Activated CD8-positive, alpha-beta T cell treated with anti-CD3 and anti-CD28 coated beads, Interleukin-2, amount 10 ng/mL, durations not matched to agents 7 days and 5 days (primary cell): ENCODE results near the gene P3R3URF. TPM values are rescaled to one million over a fixed set of nuclear protein-coding genes. Genes with fewer than 3 reads are reported as not detected.

Experiments used
- ATAC-seq: fragments of 150-1000 bp; cut with Tn5 transposase; one replicate; pipeline ENCODE4 v1.10.0; 2021; ENCODE audit warnings: moderate library complexity
- CTCF ChIA-PET: fragments of 350-600 bp; sonication (Branson Sonifier 250); formaldehyde crosslinking; loops from one replicate; lab custom pipeline; 2021; ENCODE audit warnings: antibody characterized with exemption; lab: Charles Lee
- POLR2A ChIA-PET: fragments of 350-600 bp; sonication (Branson Sonifier 250); formaldehyde crosslinking; loops from one replicate; lab custom pipeline; 2021; ENCODE audit warnings: antibody characterized with exemption; lab: Charles Lee
- DNase-seq: peaks from one replicate; pipeline ENCODE4 v3.0.0-alpha.2; 2020
- H3K27ac Mint-ChIP-seq: one replicate; pipeline ENCODE4 v1.8.0; 2021; ENCODE audit warnings: mild to moderate bottlenecking, mixed read lengths
- H3K27me3 Mint-ChIP-seq: one replicate; pipeline ENCODE4 v1.8.0; 2021; ENCODE audit warnings: low read depth, mixed read lengths
- H3K36me3 Mint-ChIP-seq: one replicate; pipeline ENCODE4 v1.8.0; 2021; ENCODE audit warnings: low read depth, mixed read lengths
- H3K4me1 Mint-ChIP-seq: one replicate; pipeline ENCODE4 v1.8.0; 2021; ENCODE audit warnings: low read depth, mixed read lengths
- H3K4me3 Mint-ChIP-seq: one replicate; pipeline ENCODE4 v1.8.0; 2021; ENCODE audit warnings: mild to moderate bottlenecking, mixed read lengths
- H3K9me3 Mint-ChIP-seq: one replicate; pipeline ENCODE4 v1.8.0; 2022; ENCODE audit warnings: mixed read lengths; ENCODE audit not compliant: insufficient read depth
- total RNA-seq, 2 experiments: library from RNA; stranded (reverse); gene quantifications; one replicate each; pipeline ENCODE4 v1.2.3, GENCODE V29; 2021

P3R3URF gene
- total RNA-seq, 2 experiments from 2014 or later: not detected

DNA sequence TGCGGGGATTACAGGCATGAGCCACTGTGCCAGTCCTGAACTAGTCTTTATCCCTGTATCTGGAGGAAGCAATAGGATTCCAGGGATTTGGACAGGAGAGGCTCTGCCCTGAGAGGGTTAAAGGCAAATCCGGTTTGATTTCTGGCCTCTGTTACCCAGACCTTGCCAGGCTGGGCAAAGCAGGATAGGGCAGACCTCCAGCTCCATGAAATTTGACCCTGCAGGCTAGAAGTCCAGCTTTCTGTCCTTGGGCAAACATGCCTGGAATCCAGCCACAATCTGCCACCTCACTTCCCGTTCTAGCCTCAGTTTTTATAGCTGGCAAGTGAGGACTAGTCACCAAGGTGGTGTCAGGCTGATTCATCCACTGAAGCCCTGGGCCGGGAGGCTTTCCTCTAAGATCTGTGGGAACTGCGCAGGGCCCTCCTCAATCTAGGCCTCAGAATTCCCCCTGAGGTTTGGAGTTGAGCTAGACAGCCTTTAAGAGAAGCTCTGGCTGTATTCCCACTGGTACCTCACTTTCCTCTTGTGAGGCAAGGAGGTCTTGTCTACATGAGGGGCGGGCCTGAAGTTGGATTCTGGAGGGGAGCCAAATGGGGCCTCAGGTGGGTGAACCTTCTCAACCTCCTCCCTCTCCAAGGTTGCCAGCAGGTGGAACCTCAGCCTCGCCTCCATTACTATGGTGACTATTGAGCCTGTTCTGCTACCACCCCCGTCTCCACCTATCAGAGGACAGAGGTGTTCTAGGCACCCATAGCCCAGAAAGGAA is 7.0 kb upstream of the P3R3URF start:
- Mint-ChIP-seq H3K4me3 (no peak overlapping the region), H3K9me3 (no peaks in the 10 kb centered on the region), H3K27ac (no peak overlapping the region), H3K4me1 (peaks cover 17% of the 10 kb centered on the region), H3K36me3 (no peaks in the 10 kb centered on the region), H3K27me3 (peaks cover 2% of the 10 kb centered on the region)
- ATAC-seq (no peak), DNase-seq (no peak)
- ChIA-PET CTCF (interaction anchor here (1.2 to 6.5 kb wide), 5 partner anchors 38 to 147 kb away, joined by 3 to 80 read pairs (median 9); no protein-coding TSS in a partner anchor), POLR2A (no interaction called here)

DNA sequence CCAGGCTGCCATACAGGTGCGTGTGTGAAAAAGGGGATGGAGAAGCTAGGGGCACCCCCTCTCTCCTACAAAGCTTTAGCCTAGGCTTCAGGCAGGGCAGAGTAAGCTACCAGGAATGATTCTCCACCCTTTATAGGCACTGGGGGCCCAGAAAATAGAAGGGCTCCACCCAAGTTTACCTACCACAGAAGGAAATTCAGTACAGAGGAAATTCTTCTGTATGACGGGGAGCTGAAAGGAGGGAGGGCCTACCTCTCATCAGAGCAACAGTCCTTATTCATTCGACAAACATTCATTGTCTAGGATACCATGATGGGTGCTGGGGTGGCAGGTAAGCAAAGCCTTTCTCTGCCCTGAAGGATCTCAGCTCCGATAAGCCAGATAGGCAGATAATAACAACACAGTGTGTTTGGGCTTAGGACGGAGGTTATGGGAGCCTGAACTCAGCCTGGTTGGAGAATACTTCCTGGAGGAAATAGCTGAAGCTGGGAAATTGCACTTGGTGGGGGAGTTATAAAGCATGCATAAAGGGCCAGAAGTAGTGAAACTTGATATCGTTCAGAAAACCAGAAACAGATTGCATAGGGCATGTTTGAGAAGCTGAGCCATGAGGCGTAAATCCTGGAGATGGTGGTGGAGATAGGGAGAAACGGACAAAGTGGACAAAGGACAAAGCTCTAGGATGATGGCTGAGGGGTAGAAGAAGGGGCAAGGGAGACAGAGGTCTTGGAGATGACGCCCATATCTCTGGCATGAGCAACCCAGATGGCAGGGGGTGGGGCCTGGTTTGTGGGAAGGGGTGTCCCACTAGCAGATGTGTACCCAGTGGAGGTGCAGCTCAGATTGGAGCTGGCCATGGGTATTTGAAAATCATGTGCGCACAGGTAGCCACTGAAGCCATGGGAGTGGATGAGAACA is 5.3 kb upstream of the P3R3URF start:
- ATAC-seq (no peak), DNase-seq (no peak)
- Mint-ChIP-seq H3K27ac (no peak overlapping the region), H3K4me1 (peaks cover 17% of the 10 kb centered on the region), H3K27me3 (peaks cover 2% of the 10 kb centered on the region), H3K4me3 (no peak overlapping the region), H3K9me3 (no peaks in the 10 kb centered on the region), H3K36me3 (no peaks in the 10 kb centered on the region)
- ChIA-PET CTCF (interaction anchor here (0.6 to 6.5 kb wide), 8 partner anchors 14 to 155 kb away, joined by 3 to 80 read pairs (median 4); no protein-coding TSS in a partner anchor), POLR2A (interaction anchor here (0.9 kb wide), 1 partner anchor 10 kb away, joined by 3 read pairs; no protein-coding TSS in a partner anchor)

DNA sequence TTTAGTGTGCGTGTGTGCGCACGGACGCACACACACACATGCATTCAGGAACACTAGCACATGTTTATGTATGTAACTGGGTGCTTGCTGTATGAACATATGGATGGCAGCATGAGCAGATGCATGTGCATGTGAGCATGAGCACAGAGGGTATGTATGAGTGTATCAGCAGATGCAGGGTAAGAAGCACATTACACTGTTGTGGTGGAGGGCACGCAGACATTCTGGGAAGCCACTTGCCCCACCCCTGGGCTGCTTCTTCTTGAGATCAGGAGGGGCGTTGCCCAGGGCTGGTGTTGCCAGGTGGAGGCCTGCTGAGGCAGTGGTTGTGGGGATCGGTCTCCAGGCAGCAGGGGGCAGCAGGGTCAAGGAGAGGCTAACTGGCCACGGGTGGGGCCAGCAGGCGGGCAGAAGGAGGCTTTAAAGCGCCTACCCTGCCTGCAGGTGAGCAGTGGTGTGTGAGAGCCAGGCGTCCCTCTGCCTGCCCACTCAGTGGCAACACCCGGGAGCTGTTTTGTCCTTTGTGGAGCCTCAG is 3.9 kb upstream of the P3R3URF start:
- DNase-seq (no peak), ATAC-seq (no peak)
- H3K36me3 Mint-ChIP-seq: no peaks in the 10 kb centered on the region
- ChIA-PET POLR2A (no interaction called here), CTCF (interaction anchor here (0.6 to 6.5 kb wide), 6 partner anchors 13 to 332 kb away, joined by 3 to 80 read pairs (median 4); no protein-coding TSS in a partner anchor)
- peaks cover 2% of the 10 kb centered on the region for H3K27me3 Mint-ChIP-seq
- H3K9me3 Mint-ChIP-seq: no peaks in the 10 kb centered on the region
- peaks cover 17% of the 10 kb centered on the region for H3K4me1 Mint-ChIP-seq
- no peak overlapping the region for H3K27ac Mint-ChIP-seq
- H3K4me3 Mint-ChIP-seq: no peak overlapping the region

DNA sequence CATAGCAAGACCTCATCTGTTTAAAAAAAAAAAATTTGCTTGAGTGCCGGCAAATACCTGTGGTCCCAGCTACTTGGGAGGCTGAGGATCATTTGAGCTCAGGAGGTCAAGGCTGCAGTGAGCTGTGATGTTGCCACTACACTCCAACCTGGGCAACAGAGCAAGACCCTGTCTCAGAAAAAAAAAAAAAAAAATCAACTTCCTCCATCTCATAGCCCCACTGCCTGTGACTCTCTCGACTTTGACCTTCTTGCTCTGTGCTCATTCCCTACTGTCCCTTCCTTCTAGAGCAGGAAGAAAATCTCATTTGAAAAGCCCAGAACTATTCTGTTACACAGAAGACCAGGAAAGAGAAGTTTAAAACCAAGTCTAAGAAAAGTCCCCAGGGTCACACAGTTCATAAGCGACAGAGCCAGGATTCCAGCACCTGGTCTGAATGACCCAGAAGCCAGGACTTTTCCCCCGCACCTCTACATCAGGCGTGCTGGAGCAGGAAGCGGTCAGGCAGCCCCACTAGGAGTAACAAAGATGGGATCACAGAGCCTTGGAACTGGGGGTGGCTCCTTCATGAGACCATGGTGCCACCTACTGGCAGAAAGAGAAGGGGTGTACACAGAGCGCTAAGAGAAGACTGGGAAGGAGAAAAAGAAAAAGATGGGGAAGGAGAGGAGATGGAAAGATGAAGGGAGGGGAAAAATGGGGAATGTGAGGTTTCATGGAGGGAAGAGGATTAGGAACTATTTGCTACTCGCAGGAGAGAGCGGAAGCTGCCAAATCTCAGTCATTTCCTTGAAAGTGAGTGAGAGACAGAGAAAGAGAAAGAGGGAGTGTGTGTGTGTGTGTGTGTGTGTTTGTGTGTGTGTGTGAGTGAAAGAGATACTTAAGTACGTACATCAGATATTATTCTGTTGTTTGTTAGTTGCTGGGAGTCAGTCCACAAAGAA is 3.1 kb upstream of the P3R3URF start:
- Mint-ChIP-seq H3K27ac (no peak overlapping the region), H3K27me3 (peaks cover 2% of the 10 kb centered on the region), H3K4me3 (no peak overlapping the region), H3K36me3 (no peaks in the 10 kb centered on the region), H3K4me1 (peaks cover 10% of the 10 kb centered on the region), H3K9me3 (no peaks in the 10 kb centered on the region)
- ChIA-PET POLR2A (no interaction called here), CTCF (interaction anchor here (0.6 to 6.5 kb wide), 3 partner anchors 11 to 331 kb away, joined by 3 to 80 read pairs (median 6); no protein-coding TSS in a partner anchor)
- peak; percentile 83 for ATAC-seq
- DNase-seq: peak; percentile 73

DNA sequence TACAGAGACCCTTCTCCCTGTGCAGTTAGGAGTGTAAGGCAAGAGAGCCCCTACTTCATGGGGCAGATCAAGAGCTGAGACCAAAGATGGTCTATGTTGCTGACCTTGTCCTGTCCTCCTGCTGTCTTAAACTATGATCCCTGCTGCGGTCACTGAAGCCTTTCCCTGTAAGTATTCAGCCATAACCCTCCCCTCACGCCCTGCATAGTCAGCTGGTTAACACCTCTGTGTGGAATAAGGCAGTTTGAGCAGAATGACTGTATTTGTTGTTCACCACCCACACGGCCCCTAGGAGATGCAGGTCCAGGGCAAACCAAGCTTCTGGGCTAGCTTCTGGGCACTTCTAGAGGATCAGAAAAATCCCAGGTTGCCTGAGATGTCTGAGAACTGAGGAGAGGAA is 1.0 kb downstream of the P3R3URF start:
- Mint-ChIP-seq H3K9me3 (no peaks in the 10 kb centered on the region), H3K27ac (no peak overlapping the region), H3K4me3 (no peak overlapping the region), H3K36me3 (no peaks in the 10 kb centered on the region), H3K4me1 (no peaks in the 10 kb centered on the region), H3K27me3 (peaks cover 8% of the 10 kb centered on the region)
- CTCF ChIA-PET: interaction anchor here (1.0 kb wide), 1 partner anchor 138 kb away, joined by 4 read pairs; no protein-coding TSS in a partner anchor
- DNase-seq (no peak), ATAC-seq (no peak)
- POLR2A ChIA-PET: no interaction called here

DNA sequence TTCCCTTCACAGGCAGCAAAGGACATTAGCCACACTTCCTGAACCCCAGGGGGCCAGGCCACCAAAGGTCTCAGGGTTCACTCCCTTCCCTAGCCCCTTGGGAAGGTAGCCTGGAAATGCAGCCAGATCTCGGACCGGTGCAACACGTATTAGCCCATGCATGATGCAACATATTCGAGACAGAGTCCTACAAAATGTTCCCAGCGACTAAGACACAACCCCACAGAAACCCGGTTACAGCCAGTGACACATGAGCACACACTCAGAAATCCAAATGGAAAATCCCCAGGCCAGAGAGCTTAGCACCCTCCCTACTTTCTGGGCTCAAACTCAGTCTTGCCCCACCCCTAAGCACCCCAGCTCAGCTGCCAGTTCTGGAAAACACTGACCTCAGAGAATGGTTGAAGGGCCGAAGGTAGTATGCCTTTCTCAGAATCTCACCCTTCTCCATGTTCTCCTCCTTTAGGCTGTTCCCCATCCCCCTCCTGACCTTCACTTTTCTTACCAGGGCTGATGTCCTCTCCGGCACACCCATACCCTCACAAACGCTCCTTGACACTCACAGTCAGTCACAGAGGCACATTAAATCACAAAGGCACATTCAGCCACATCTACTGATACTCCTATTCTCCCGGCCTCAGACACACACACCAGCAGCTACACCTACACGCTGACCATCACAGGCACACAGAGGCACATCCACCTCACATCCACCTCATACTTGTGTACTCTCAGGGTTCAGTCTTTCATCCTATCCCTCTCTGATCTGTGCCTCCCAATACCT is 1.6 kb downstream of the P3R3URF start, which contains the start of gene TSPAN1:
TSS of gene TSPAN1 (plus strand) at position 640 of the 784 bp plus-strand sequence. CDS start 6,021 bp downstream, outside the sequence.
- DNase-seq (no peak), ATAC-seq (no peak)
- ChIA-PET POLR2A (no interaction called here), CTCF (interaction anchor here (1.0 kb wide), 1 partner anchor 137 kb away, joined by 4 read pairs; no protein-coding TSS in a partner anchor)
- Mint-ChIP-seq H3K4me3 (no peak within 1 kb of the TSS), H3K4me1 (no peaks in the 10 kb centered on the region), H3K9me3 (no peaks in the 10 kb centered on the region), H3K27ac (no peak within 1 kb of the TSS), H3K27me3 (peaks cover 9% of the 10 kb centered on the region), H3K36me3 (no peaks in the 10 kb centered on the region)

DNA sequence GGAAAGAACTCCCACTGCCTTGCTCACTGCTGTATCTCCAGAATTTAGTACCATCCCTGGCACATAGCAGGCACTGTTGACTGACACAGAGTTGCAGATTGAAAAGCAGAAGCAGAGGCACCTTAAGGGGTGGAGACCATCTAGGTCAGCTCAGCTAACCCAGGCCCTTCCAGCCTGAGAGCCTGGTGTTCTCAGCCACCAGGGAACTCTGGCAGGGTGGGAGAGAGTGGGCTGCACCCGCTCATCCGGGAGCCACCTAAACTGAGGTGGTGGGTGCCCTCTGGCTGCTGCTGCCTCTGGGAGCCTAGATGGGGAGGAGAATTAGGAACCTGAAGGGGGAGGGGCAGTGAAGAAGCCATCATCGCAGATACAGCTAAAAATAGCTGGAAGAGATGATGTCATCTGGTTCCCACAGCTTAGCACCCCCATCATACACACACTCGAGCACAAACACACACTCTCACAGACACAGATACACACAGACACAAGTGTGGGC is 2.9 kb downstream of the P3R3URF start:
- DNase-seq (no peak), ATAC-seq (no peak)
- POLR2A ChIA-PET: no interaction called here
- Mint-ChIP-seq H3K36me3 (no peaks in the 10 kb centered on the region), H3K27ac (no peak overlapping the region), H3K9me3 (no peaks in the 10 kb centered on the region), H3K4me3 (no peak overlapping the region), H3K4me1 (no peaks in the 10 kb centered on the region), H3K27me3 (peaks cover 15% of the 10 kb centered on the region)
- CTCF ChIA-PET: interaction anchor here (0.6 kb wide), 1 partner anchor 21 kb away, joined by 3 read pairs; no protein-coding TSS in a partner anchor

DNA sequence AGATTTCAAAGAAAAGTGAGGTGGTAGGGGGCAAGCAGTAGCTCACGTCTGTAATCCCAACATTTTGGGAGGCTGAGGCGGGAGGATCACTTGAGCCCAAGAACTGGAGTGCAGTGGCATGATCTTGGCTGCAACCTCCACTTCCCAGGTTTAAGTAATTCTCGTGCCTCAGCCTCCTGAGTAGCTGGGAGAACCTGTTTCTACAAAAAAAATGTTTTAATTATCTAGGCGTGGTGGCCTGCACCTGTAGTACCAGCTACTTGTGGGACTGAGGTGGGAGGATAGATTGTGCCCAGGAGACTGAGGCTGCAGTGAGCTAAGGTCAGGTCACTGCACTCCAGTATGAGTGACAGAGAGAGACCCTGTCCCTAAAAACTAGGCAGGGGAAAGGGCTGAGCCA is 4.0 kb downstream of the P3R3URF start:
- CTCF ChIA-PET: no interaction called here
- no peaks in the 10 kb centered on the region for H3K9me3 Mint-ChIP-seq
- no peaks in the 10 kb centered on the region for H3K36me3 Mint-ChIP-seq
- POLR2A ChIA-PET: no interaction called here
- no peak overlapping the region for H3K4me3 Mint-ChIP-seq
- DNase-seq: no peak
- H3K27ac Mint-ChIP-seq: no peak overlapping the region
- H3K27me3 Mint-ChIP-seq: peaks cover 21% of the 10 kb centered on the region
- ATAC-seq: no peak
- peaks cover 5% of the 10 kb centered on the region for H3K4me1 Mint-ChIP-seq

DNA sequence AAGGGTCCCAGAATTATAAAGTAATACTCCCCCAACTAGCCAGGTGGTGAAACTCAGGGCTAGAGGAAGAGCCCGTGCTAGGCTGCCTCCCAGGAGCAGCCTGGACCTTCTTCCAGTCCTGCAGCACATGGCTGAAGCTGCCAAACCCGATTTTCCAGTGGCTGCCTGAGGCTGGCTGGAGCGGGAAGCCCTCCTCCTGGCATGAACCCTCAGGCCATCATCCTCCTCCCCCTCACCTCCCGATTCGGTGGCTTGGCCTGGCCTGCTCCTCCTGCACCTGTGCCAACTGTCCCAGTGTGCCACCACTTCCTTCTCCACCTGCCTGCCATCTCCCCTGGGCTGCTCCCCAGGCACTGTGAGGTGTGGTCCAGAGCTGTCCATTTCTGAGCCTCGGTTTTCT is 4.4 kb downstream of the P3R3URF start:
- POLR2A ChIA-PET: interaction anchor here (0.8 kb wide), 1 partner anchor 10 kb away, joined by 3 read pairs; no protein-coding TSS in a partner anchor

DNA sequence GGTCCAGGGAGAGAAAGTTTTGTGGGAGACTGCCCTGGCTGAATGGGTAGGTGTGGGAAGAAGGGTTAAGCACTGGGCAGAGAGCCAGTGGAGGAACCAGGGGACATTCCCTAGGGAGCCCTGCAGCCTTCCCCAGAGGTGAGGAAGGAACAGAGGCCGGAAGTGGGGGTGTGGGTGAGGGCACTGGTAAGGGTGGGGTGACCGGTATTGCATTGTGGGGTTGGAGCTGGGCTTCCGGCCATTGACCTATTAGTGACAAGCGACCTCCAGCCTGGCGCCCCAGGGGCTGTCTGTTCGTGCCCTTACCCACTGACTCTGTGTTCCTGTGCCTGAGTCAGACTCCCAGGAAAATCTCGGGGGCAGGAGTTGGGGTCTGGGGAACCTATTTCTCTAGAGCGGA is 4.9 kb downstream of the P3R3URF start:
- Mint-ChIP-seq H3K36me3 (no peaks in the 10 kb centered on the region), H3K27ac (no peak overlapping the region), H3K4me3 (no peak overlapping the region), H3K9me3 (no peaks in the 10 kb centered on the region), H3K27me3 (peaks cover 21% of the 10 kb centered on the region), H3K4me1 (peaks cover 13% of the 10 kb centered on the region)
- ATAC-seq (no peak), DNase-seq (no peak)
- CTCF ChIA-PET: no interaction called here
- POLR2A ChIA-PET: interaction anchor here (0.8 kb wide), 1 partner anchor 10 kb away, joined by 3 read pairs; no protein-coding TSS in a partner anchor

More for the DNA sequence above, 4.4 kb downstream of the P3R3URF start:
- CTCF ChIA-PET: no interaction called here
- Mint-ChIP-seq H3K4me3 (no peak overlapping the region), H3K36me3 (no peaks in the 10 kb centered on the region), H3K27ac (no peak overlapping the region), H3K9me3 (no peaks in the 10 kb centered on the region), H3K4me1 (peaks cover 9% of the 10 kb centered on the region), H3K27me3 (peaks cover 21% of the 10 kb centered on the region)
- DNase-seq (no peak), ATAC-seq (no peak)
